Tibial nerve (tissue), 4 donors: ENCODE data around the gene CAVIN3. TPM values are rescaled to one million over a fixed set of nuclear protein-coding genes. Genes with fewer than 3 reads are reported as not detected.

Experiments
- DNase-seq, 2 donors: peaks; one replicate each; pipeline ENCODE4 v3.0.0-alpha.2; 2019; ENCODE audit warnings: low spot score in 2 of 2
- H3K27ac ChIP-seq, 4 donors: fragments of 200-600 bp; sonication (generic) in 3 of 4; one replicate each; pipeline ENCODE4 v1.5.1; 2017 to 2019; ENCODE audit warnings: mild to moderate bottlenecking in 1 of 4
- H3K27me3 ChIP-seq, 2 donors: fragments of 200-600 bp; sonication (generic) in 1 of 2; one replicate each; pipeline versions ENCODE4 v1.5.1 to v1.6.0; 2017 to 2019
- H3K36me3 ChIP-seq, 3 donors: fragments of 200-600 bp; sonication (generic); one replicate each; pipeline ENCODE4 v1.5.1; 2018 to 2019
- H3K4me1 ChIP-seq, 4 donors: fragments of 200-600 bp; sonication (generic) in 3 of 4; one replicate each; pipeline ENCODE4 v1.5.1; 2017 to 2019
- H3K4me3 ChIP-seq, 4 donors: fragments of 200-600 bp; sonication (generic) in 3 of 4; one replicate each; pipeline ENCODE4 v1.5.1; 2017 to 2019; ENCODE audit warnings: mild to moderate bottlenecking in 1 of 4, moderate library complexity in 1 of 4
- H3K9me3 ChIP-seq, 4 donors: fragments of 200-600 bp; sonication (generic) in 3 of 4; one replicate each; pipeline ENCODE4 v1.5.1; 2017 to 2019
- EP300 ChIP-seq, 2 donors: sonication (generic); formaldehyde crosslinking; IDR thresholded peaks; one replicate each; pipeline ENCODE4 v1.6.1; 2017; ENCODE audit warnings: antibody characterized with exemption in 2 of 2, mild to moderate bottlenecking in 1 of 2
- POLR2A ChIP-seq, 2 donors: fragments of 450-650 bp; IDR thresholded peaks; one replicate each; pipeline ENCODE4 v1.6.1; 2017; ENCODE audit warnings: antibody characterized with exemption in 2 of 2, mild to moderate bottlenecking in 2 of 2, moderate library complexity in 2 of 2
- WGBS, 2 donors: methylation state at CpG; one replicate each; pipeline ENCODE4 v1.1.5; 2018; 5-methylcytosine and 5-hydroxymethylcytosine counted together
- total RNA-seq, 4 donors: library from RNA; depleted of rRNA; stranded (reverse); fragments of >200 nt; gene quantifications; one replicate each; pipeline ENCODE4 v1.1.0, GENCODE V29; 2016
- TF ChIP-seq, protein P1 (sequence below), 5 experiments: fragments of 200-600 bp in 3 of 5; fragments of 450-650 bp in 2 of 5; sonication (generic) in 3 of 5; IDR thresholded peaks; one replicate each; pipeline ENCODE4 v1.5.1; 2016 to 2019; ENCODE audit warnings: antibody characterized with exemption in 5 of 5, mild to moderate bottlenecking in 3 of 5, moderate library complexity in 2 of 5

Gene CAVIN3
- total RNA-seq, 4 donors from 2014 or later = 270 to 598 (median 556) TPM

DNA sequence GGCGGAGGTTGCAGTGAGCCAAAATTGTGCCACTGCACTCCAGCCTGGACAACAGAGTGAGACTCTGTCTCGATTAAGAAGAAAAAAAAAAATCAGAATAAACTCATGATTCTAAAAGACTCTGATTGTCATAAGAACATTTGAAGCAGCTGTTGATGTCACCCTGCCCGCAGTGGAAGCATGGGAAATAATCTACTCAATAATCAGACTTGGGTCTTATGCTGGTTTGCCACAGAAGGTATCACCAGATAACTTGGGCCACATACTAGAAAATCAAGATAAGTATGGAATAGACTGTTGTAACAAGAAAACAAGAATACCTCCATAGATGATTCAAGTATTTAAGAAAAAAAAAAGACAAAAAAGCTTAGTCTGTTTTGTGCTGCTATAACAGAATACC is 8.2 kb downstream of the CAVIN3 start:
- DNase-seq = no peak

DNA sequence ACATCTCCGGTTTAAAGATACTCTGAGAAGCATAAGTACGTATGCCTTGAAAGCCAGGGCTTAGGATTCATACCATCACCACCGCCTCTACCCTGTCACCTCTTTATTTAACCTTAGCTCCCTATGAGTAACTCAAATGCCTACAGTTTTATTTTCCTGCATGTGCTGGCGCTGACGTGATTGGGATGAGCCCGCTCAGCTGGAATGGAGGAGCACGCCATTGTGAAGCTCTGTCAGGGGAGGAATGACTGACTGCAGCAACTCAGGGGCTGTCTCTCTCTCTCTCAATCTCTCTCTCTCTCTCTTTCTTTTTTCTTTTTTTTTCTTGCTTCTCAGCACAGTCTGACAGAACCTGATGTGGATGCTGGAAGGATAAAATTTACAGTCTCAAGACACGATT is 12.4 kb downstream of the CAVIN3 start:
- 65 to 71% methylated on average over 8 of the region's 8 CpGs for WGBS, 2 donors
- H3K9me3 ChIP-seq = no peaks in the 10 kb centered on the region
- H3K4me1 ChIP-seq = no peaks in the 10 kb centered on the region
- TF ChIP-seq POLR2A (IDR thresholded peaks at IDR 0.05) = no peak
- TF ChIP-seq EP300 (IDR thresholded peaks at IDR 0.05) = no peak
- TF ChIP-seq, protein P1, sequence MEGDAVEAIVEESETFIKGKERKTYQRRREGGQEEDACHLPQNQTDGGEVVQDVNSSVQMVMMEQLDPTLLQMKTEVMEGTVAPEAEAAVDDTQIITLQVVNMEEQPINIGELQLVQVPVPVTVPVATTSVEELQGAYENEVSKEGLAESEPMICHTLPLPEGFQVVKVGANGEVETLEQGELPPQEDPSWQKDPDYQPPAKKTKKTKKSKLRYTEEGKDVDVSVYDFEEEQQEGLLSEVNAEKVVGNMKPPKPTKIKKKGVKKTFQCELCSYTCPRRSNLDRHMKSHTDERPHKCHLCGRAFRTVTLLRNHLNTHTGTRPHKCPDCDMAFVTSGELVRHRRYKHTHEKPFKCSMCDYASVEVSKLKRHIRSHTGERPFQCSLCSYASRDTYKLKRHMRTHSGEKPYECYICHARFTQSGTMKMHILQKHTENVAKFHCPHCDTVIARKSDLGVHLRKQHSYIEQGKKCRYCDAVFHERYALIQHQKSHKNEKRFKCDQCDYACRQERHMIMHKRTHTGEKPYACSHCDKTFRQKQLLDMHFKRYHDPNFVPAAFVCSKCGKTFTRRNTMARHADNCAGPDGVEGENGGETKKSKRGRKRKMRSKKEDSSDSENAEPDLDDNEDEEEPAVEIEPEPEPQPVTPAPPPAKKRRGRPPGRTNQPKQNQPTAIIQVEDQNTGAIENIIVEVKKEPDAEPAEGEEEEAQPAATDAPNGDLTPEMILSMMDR (IDR thresholded peaks at IDR 0.05) = no peak
- H3K4me3 ChIP-seq = no peak overlapping the region
- no peak for DNase-seq
- no peak overlapping the region for H3K27ac ChIP-seq
- H3K27me3 ChIP-seq = no peaks in the 10 kb centered on the region
- H3K36me3 ChIP-seq = no peaks in the 10 kb centered on the region

More for the DNA sequence above, 8.2 kb downstream of the CAVIN3 start:
- no peak overlapping the region for H3K27ac ChIP-seq
- H3K4me3 ChIP-seq = no peak overlapping the region
- H3K4me1 ChIP-seq = peaks cover 0 to 24% (median 11%) of the 10 kb centered on the region in 4 donors
- H3K36me3 ChIP-seq = no peaks in the 10 kb centered on the region
- H3K9me3 ChIP-seq = no peaks in the 10 kb centered on the region
- WGBS, 2 donors = 72% methylated on average over 3 of the region's 3 CpGs
- H3K27me3 ChIP-seq = no peaks in the 10 kb centered on the region
- TF ChIP-seq EP300 (IDR thresholded peaks at IDR 0.05) (no peak), POLR2A (IDR thresholded peaks at IDR 0.05) (no peak)
- TF ChIP-seq, protein P1 (IDR thresholded peaks at IDR 0.05) = no peak

DNA sequence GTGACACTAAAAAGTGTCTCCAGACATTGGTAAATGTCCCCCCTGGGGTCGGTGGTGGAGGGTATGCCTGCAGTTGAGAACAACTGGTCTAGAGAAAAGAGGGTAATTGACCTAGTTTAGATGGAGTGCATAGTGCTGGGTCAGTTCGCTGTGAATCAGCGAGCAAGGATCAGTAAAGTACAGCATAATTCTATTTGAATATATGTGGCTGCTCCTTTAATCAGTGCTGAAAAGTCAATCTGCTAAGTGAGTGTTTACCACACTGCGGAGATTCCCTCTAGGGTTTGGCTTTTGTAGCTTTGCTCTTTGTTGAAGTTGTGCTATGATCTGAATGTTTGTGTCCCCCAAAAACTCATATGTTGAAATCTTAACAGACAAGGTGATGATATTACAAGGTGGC is 15.0 kb downstream of the CAVIN3 start:
- Histone ChIP-seq H3K27ac (no peak overlapping the region), H3K36me3 (no peaks in the 10 kb centered on the region), H3K4me1 (peaks cover 0 to 3% (median 0%) of the 10 kb centered on the region in 4 donors), H3K9me3 (no peaks in the 10 kb centered on the region), H3K4me3 (no peak overlapping the region), H3K27me3 (no peaks in the 10 kb centered on the region)
- TF ChIP-seq, protein P1 (IDR thresholded peaks at IDR 0.05) = no peak
- TF ChIP-seq POLR2A (IDR thresholded peaks at IDR 0.05) (no peak), EP300 (IDR thresholded peaks at IDR 0.05) (no peak)
- 68 to 73% methylated on average over 4 of the region's 4 CpGs for WGBS, 2 donors
- no peak for DNase-seq

DNA sequence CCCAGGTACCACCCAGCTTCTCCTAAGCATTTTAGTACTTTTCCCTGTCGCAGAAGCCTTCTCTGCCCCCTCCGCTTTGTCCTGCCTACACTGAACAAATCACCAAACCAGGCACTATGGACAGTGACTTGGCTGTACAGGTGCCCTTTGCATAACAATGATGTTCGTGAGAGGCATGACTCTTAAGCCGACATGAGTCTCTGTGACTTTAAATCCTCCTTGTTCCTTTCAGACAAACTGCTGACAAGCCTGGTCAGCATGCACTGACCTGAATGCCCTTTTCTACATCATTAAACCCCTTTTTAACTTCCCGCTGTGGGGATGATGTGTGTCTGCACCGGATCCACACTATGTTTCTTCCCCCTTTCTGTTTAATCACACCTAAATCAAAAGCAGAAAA is 16.6 kb downstream of the CAVIN3 start:
- no peaks in the 10 kb centered on the region for H3K27me3 ChIP-seq

DNA sequence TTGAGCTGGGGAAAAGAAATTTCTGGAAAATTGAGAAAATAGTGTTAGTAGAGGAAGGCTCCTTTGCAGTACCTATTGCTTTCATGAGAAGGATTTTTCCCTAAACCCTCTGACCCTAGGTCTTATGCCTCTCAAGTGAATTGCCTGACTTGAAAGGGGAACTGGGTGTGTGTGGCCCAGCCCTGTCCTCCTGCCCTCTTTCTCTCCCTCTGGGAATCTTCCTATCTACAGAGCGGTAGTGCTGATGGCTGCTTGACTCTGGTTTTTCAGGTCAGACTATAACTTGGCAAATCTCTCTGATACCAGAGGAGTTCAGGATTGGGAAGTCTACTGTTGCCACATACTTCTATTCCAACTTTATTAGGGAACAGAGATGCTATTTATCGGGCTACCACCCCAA is 19.2 kb downstream of the CAVIN3 start:
- Histone ChIP-seq H3K4me1 (peaks cover 0 to 3% (median 0%) of the 10 kb centered on the region in 4 donors), H3K36me3 (no peaks in the 10 kb centered on the region), H3K4me3 (no peak overlapping the region), H3K27me3 (no peaks in the 10 kb centered on the region), H3K9me3 (no peaks in the 10 kb centered on the region), H3K27ac (no peak overlapping the region)
- 65 to 76% methylated on average over 2 of the region's 2 CpGs for WGBS, 2 donors
- no peak for DNase-seq
- TF ChIP-seq POLR2A (IDR thresholded peaks at IDR 0.05) = no peak
- TF ChIP-seq EP300 (IDR thresholded peaks at IDR 0.05) = no peak
- TF ChIP-seq, protein P1 (IDR thresholded peaks at IDR 0.05) = no peak

More for the DNA sequence above, 16.6 kb downstream of the CAVIN3 start:
- 68 to 77% methylated on average over 6 of the region's 6 CpGs for WGBS, 2 donors
- H3K4me1 ChIP-seq = peaks cover 0 to 3% (median 0%) of the 10 kb centered on the region in 4 donors
- DNase-seq = no peak
- H3K9me3 ChIP-seq = no peaks in the 10 kb centered on the region
- no peaks in the 10 kb centered on the region for H3K36me3 ChIP-seq
- H3K4me3 ChIP-seq = no peak overlapping the region
- no peak overlapping the region for H3K27ac ChIP-seq
- no peak for TF ChIP-seq EP300 (IDR thresholded peaks at IDR 0.05)
- TF ChIP-seq POLR2A (IDR thresholded peaks at IDR 0.05) = no peak
- TF ChIP-seq, protein P1 (IDR thresholded peaks at IDR 0.05) = no peak
